RPMI7951 (cell line): ENCODE results near the gene GOPC. TPM values are rescaled to one million over a fixed set of nuclear protein-coding genes. Genes with fewer than 3 reads are reported as not detected.

Experiments used
- DNase-seq: peaks from one replicate; pipeline ENCODE4 v3.0.0-alpha.2; 2012; ENCODE audit warnings: low read depth
- total RNA-seq: library from RNA; depleted of rRNA; stranded (reverse); fragments of >200 nt; shearing (Covaris generic); gene quantifications from 2 replicates; pipeline ENCODE4 v1.2.3, GENCODE V29; 2014; rRNA removed

The GOPC gene
- total RNA-seq, 1 experiment from 2014 or later, result 31.0 TPM

- no peak for DNase-seq
Observed at GRCh38 chr6:117514655-117515054, 87.7 kb downstream of the GOPC start.

GRCh38 chr6:117513778-117514365 is 88.4 kb downstream of the GOPC start:
- DNase-seq, result no peak

- DNase-seq, result no peak
Observed at GRCh38 chr6:117512987-117513573, 89.2 kb downstream of the GOPC start.

- no peak for DNase-seq
Observed at GRCh38 chr6:117512056-117512828, 90.1 kb downstream of the GOPC start.

Other genes with a start within 250 kb of the GOPC start
- 0.36 and 0.49 TPM in 2 replicates for gene ROS1, start 176.6 kb downstream of the GOPC start, total RNA-seq
- 23.9 and 30.3 TPM in 2 replicates for gene DCBLD1, start 119.8 kb downstream of the GOPC start, total RNA-seq
- 17.7 and 22.5 TPM in 2 replicates for gene NUS1, start 73.0 kb upstream of the GOPC start, total RNA-seq